Measurements from ENCODE around the gene INSC.

INSC gene

GRCh38 chr11:15288863-15289262, 174.1 kb downstream of the INSC start:
- DNase-seq, result no peak
- H3K9me3 ChIP-seq (ENCODE audit: severe bottlenecking), result no peaks in the 10 kb centered on the region
- H3K36me3 ChIP-seq, result no peaks in the 10 kb centered on the region
- TF ChIP-seq CTCF (IDR thresholded peaks at IDR 0.05; ENCODE audit: low read depth, low read length), result no peak
- no peaks in the 10 kb centered on the region for H3K27me3 ChIP-seq (ENCODE audit: insufficient read depth, low read depth, severe bottlenecking)
- no peak overlapping the region for H3K4me3 ChIP-seq (ENCODE audit: low read depth, low read length)
- H3K27ac ChIP-seq, result no peak overlapping the region

- TF ChIP-seq CTCF (IDR thresholded peaks at IDR 0.05; ENCODE audit: low read depth, low read length), result no peak
- peak; percentile 79 for DNase-seq
Measured at GRCh38 chr11:15289723-15290122, 175.0 kb downstream of the INSC start.

DNA sequence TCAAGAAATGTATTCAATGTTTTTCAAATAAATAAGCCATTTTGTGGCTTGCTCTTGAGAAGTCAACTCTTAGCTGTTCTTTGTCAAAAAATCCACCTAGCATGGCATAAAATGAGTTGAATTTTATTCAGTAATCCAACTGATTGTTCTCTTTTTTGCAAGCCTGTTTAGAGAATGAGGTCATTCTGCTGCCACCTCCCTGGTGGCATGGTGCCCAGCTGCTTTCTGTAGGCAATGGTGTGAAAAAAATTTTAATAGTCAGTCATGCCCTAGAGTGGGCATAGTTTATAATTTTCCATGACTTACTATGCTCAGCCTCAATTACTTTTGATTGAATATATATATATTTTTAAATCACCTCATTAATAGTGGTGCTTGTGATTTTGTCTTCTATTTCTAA, 177.2 kb downstream of the INSC start:
- Histone ChIP-seq H3K36me3 (no peaks in the 10 kb centered on the region), H3K27ac (no peak overlapping the region), H3K27me3 (ENCODE audit: insufficient read depth, low read depth, severe bottlenecking) (no peaks in the 10 kb centered on the region), H3K4me3 (ENCODE audit: low read depth, low read length) (no peak overlapping the region), H3K9me3 (ENCODE audit: severe bottlenecking) (peaks cover 2% of the 10 kb centered on the region)
- no peak for DNase-seq
- TF ChIP-seq CTCF (IDR thresholded peaks at IDR 0.05; ENCODE audit: low read depth, low read length), result no peak

More at GRCh38 chr11:15289723-15290122, 175.0 kb downstream of the INSC start:
- H3K4me3 ChIP-seq (ENCODE audit: low read depth, low read length), result no peak overlapping the region
- H3K27me3 ChIP-seq (ENCODE audit: insufficient read depth, low read depth, severe bottlenecking), result no peaks in the 10 kb centered on the region
- H3K27ac ChIP-seq, result no peak overlapping the region; the same call in 1 of the 2 replicates
- no peaks in the 10 kb centered on the region for H3K9me3 ChIP-seq (ENCODE audit: severe bottlenecking)
- no peaks in the 10 kb centered on the region for H3K36me3 ChIP-seq

GRCh38 chr11:15293975-15294620, 179.4 kb downstream of the INSC start:
- no peaks in the 10 kb centered on the region for H3K27me3 ChIP-seq (ENCODE audit: insufficient read depth, low read depth, severe bottlenecking)
- DNase-seq, result no peak
- H3K27ac ChIP-seq, result no peak overlapping the region

DNA sequence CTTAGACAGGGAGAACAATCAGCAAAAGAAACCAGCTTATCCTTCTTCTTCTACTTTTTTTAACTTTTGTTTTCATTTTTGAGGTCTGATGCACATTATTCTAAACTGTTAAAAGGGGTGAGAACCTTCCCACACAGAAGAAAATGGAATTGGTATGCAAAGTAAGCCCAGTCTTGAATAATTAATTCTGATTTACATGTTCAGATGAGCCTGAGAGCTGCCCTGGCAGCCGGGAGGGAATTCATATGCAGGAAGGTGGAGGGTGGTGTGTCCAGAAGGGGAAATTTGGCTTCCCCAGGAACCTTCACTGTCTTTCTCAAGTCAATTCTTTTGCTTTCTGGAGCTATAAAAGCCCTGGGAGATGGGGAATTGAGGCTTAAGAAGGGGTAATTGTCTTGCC, 181.0 kb downstream of the INSC start:
- no peaks in the 10 kb centered on the region for H3K36me3 ChIP-seq
- peaks cover 2% of the 10 kb centered on the region for H3K9me3 ChIP-seq (ENCODE audit: severe bottlenecking)
- no peak overlapping the region for H3K27ac ChIP-seq
- no peak for DNase-seq
- H3K27me3 ChIP-seq (ENCODE audit: insufficient read depth, low read depth, severe bottlenecking), result no peaks in the 10 kb centered on the region
- TF ChIP-seq CTCF (IDR thresholded peaks at IDR 0.05; ENCODE audit: low read depth, low read length), result no peak
- H3K4me3 ChIP-seq (ENCODE audit: low read depth, low read length), result no peak overlapping the region

More at GRCh38 chr11:15293975-15294620, 179.4 kb downstream of the INSC start:
- H3K4me3 ChIP-seq (ENCODE audit: low read depth, low read length), result no peak overlapping the region
- H3K36me3 ChIP-seq, result no peaks in the 10 kb centered on the region
- peaks cover 2% of the 10 kb centered on the region for H3K9me3 ChIP-seq (ENCODE audit: severe bottlenecking)
- no peak for TF ChIP-seq CTCF (IDR thresholded peaks at IDR 0.05; ENCODE audit: low read depth, low read length)
